Measurements from ENCODE around the gene CLTCL1. TPM values are rescaled to one million over a fixed set of nuclear protein-coding genes. Genes with fewer than 3 reads are reported as not detected.

The CLTCL1 gene
- polyA plus RNA-seq, 1 donor: 2.2 TPM

DNA sequence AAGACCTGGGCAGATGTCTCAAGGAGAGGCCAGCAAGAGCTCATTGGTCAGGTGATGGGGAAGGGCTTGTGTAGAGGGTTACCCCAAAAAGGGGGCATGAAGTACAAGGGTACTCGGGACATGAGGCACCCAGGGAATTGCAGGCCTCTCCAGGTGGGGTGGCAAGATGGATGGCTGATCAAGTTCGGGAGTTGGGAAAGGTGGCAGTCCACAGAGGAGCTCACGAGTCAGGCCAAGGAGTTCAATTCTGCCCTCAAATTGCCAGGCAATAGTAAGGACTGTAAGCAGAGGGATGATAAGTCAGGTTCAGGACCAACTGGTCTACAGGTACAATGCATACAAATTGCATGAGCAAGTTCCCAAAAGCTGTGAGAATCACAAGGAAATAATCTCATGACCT is 70.7 kb downstream of the CLTCL1 start:
- no peak for DNase-seq
- no peak overlapping the region for H3K27ac ChIP-seq (ENCODE audit: low read length)
- WGBS (ENCODE audit: insufficient coverage, low lambda C conversion rate): no CpG with 5 or more reads among the region's 3 CpGs
- H3K4me3 ChIP-seq (ENCODE audit: low read length): no peak overlapping the region
- H3K4me1 ChIP-seq (ENCODE audit: control insufficient read depth, insufficient read depth, low read length): no peaks in the 10 kb centered on the region
- no peaks in the 10 kb centered on the region for H3K27me3 ChIP-seq (ENCODE audit: control insufficient read depth, insufficient read depth, low read length)
- peaks cover 4% of the 10 kb centered on the region for H3K36me3 ChIP-seq (ENCODE audit: control insufficient read depth, insufficient read depth, low read length)
- H3K9me3 ChIP-seq (ENCODE audit: control insufficient read depth, low read depth, low read length): no peaks in the 10 kb centered on the region

DNA sequence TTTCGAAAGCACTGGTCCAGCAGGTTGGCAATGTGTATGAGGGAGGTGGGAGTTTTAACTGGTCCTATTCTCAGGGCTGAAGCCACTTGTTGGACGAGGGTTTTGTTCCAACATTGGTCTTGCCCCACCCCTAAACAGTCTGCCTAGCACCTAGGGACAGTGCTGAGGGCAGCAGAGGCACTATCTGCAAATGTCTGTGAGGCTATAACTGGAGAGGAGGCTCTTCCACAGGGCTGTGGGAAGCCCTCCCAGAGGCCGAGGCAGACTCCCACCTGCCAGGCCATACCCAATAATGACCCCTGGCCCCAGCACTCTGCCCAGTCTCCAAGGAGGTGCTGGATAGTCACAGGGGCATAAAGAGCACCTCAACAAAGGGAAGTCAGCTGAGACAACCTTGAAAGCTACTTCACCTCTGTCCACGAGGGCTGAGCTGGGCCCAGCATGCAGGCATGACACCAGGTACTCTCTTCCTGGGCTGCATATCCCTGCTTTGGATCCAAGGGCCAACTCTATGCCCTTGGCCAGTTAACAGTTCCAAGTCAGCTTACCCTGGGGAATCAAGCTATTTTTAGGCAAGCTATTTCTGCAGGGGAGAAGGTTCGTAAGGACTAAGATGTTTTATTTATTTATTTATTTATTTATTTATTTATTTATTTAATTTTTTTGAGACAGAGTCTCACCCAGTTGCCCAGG is 72.8 kb downstream of the CLTCL1 start:
- Histone ChIP-seq H3K9me3 (ENCODE audit: control insufficient read depth, low read depth, low read length) (no peaks in the 10 kb centered on the region), H3K4me1 (ENCODE audit: control insufficient read depth, insufficient read depth, low read length) (no peaks in the 10 kb centered on the region), H3K4me3 (ENCODE audit: low read length) (no peak overlapping the region), H3K27ac (ENCODE audit: low read length) (no peak overlapping the region), H3K27me3 (ENCODE audit: control insufficient read depth, insufficient read depth, low read length) (no peaks in the 10 kb centered on the region), H3K36me3 (ENCODE audit: control insufficient read depth, insufficient read depth, low read length) (peaks cover 2% of the 10 kb centered on the region)
- WGBS (ENCODE audit: insufficient coverage, low lambda C conversion rate): no CpG with 5 or more reads among the region's 5 CpGs
- DNase-seq: no peak

DNA sequence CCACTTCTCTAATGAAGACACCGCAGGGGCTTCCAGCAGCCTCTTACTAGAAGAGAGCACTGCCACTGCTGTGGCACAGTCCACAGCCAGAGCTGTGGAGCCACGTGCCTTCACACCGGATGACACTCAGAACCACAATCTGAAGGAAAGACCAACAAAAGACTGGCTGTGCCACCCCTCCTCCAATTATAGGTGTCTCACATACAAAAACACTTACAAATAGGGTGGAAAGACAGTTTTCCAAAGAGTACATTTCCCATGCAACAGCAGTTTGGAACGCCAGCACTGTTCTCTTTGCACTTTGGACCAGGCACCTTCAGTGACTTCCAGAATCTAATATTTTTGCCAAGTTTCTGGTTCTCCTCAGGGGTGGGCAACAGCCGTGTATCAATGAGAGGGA is 74.9 kb downstream of the CLTCL1 start:
- Histone ChIP-seq H3K36me3 (ENCODE audit: control insufficient read depth, insufficient read depth, low read length) (peaks cover 2% of the 10 kb centered on the region), H3K4me1 (ENCODE audit: control insufficient read depth, insufficient read depth, low read length) (no peaks in the 10 kb centered on the region), H3K27me3 (ENCODE audit: control insufficient read depth, insufficient read depth, low read length) (no peaks in the 10 kb centered on the region), H3K9me3 (ENCODE audit: control insufficient read depth, low read depth, low read length) (no peaks in the 10 kb centered on the region), H3K4me3 (ENCODE audit: low read length) (no peak overlapping the region), H3K27ac (ENCODE audit: low read length) (no peak overlapping the region)
- 80% methylated on average over 1 of the region's 5 CpGs for WGBS (ENCODE audit: insufficient coverage, low lambda C conversion rate)
- no peak for DNase-seq

DNA sequence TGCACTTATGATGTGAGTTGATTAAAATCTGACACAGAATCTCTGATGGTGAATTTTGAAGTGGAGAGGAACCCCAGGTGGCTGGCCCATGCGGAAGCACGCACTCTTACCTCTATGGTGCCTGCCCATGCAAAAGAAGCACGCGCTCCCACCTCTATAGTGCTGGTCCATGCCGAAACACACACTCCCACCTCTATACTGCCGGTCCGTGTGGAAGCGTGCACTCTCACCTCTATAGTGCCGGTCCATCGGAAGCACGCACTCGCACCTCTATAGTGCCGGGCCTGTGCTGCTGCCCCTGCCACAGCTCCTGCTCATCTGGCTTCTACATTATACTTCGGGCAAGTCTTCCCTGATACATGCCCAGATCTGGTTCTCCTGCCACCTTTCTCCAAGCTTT is 76.2 kb downstream of the CLTCL1 start:
- Histone ChIP-seq H3K27me3 (ENCODE audit: control insufficient read depth, insufficient read depth, low read length) (no peaks in the 10 kb centered on the region), H3K27ac (ENCODE audit: low read length) (no peak overlapping the region), H3K9me3 (ENCODE audit: control insufficient read depth, low read depth, low read length) (no peaks in the 10 kb centered on the region), H3K36me3 (ENCODE audit: control insufficient read depth, insufficient read depth, low read length) (no peaks in the 10 kb centered on the region), H3K4me3 (ENCODE audit: low read length) (no peak overlapping the region), H3K4me1 (ENCODE audit: control insufficient read depth, insufficient read depth, low read length) (no peaks in the 10 kb centered on the region)
- WGBS (ENCODE audit: insufficient coverage, low lambda C conversion rate): no CpG with 5 or more reads among the region's 14 CpGs
- no peak for DNase-seq

DNA sequence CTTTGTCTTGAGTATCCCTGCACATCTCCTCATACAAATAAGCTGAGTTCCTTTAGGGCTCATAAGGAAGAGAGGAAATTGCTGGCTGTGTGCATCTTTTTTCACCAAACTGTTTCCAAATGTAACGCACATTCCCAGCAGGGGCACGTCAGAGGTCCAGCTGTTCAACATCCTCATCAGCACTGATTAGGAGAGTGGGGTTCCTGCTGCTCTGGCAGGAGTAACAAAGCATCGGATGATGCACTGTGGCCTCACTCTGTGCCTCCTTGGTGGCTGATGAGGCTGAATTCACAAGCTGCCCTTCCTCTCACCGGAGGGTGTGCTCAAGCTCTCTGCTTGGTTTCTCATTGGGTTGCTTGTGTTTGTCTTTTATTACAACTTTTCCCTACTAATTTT is 77.4 kb downstream of the CLTCL1 start:
- Histone ChIP-seq H3K27me3 (ENCODE audit: control insufficient read depth, insufficient read depth, low read length) (no peaks in the 10 kb centered on the region), H3K4me3 (ENCODE audit: low read length) (no peak overlapping the region), H3K36me3 (ENCODE audit: control insufficient read depth, insufficient read depth, low read length) (peaks cover 2% of the 10 kb centered on the region), H3K4me1 (ENCODE audit: control insufficient read depth, insufficient read depth, low read length) (no peaks in the 10 kb centered on the region), H3K9me3 (ENCODE audit: control insufficient read depth, low read depth, low read length) (no peaks in the 10 kb centered on the region), H3K27ac (ENCODE audit: low read length) (no peak overlapping the region)
- whole genome bisulfite sequencing (ENCODE audit: insufficient coverage, low lambda C conversion rate): no CpG with 5 or more reads among the region's 4 CpGs
- no peak for DNase-seq

DNA sequence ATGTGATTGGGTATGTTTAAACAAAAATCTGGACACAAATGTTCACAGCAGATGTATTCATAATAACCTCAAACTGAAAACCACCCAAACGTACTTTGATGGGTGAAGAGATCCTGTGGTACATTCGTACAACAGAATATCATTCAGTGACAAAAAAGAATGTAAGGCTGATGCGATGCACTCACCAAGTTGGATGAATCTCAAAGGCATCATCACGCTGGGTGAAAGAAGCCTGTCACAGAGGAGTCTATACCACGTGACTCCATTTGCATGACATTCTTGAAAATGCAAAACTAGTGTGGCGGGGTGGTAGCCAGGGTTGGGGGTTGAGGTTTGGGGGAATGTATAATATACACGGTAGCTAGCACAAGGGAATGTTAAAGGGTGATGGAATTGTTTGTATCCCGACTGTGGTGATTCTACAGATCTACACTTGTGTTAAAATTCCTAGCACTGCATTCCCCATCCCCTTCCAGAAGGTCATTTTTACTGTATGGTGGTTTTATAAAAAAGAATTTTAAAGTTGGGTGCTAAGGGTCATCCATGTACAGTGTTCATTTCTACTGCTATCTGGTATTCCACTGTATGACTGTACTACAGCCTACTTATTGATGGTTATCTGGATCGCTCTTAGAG is 78.0 kb downstream of the CLTCL1 start:
- Histone ChIP-seq H3K4me1 (ENCODE audit: control insufficient read depth, insufficient read depth, low read length) (no peaks in the 10 kb centered on the region), H3K9me3 (ENCODE audit: control insufficient read depth, low read depth, low read length) (no peaks in the 10 kb centered on the region), H3K27ac (ENCODE audit: low read length) (no peak overlapping the region), H3K27me3 (ENCODE audit: control insufficient read depth, insufficient read depth, low read length) (no peaks in the 10 kb centered on the region), H3K36me3 (ENCODE audit: control insufficient read depth, insufficient read depth, low read length) (peaks cover 2% of the 10 kb centered on the region), H3K4me3 (ENCODE audit: low read length) (no peak overlapping the region)
- no peak for DNase-seq
- 90% methylated on average over 2 of the region's 9 CpGs for WGBS (ENCODE audit: insufficient coverage, low lambda C conversion rate)

DNA sequence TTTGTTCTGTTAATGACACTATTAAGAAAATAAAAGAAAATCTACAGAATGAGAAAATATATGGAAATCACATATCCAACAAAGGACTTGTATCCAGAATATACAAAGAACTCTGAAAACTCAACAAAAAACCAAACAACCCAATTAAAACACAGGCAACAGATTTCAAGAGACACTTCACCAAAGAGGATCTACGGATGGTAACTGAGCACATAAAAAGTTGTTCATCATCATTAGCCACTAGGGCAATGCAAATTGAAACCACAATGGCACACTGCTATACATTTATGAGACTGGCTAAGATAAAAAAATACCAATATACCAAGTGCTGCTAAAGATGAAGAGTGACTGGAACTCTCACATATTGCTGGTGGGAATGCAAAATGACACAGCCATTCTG is 78.5 kb downstream of the CLTCL1 start:
- Histone ChIP-seq H3K4me3 (ENCODE audit: low read length) (no peak overlapping the region), H3K9me3 (ENCODE audit: control insufficient read depth, low read depth, low read length) (no peaks in the 10 kb centered on the region), H3K27ac (ENCODE audit: low read length) (no peak overlapping the region), H3K4me1 (ENCODE audit: control insufficient read depth, insufficient read depth, low read length) (no peaks in the 10 kb centered on the region), H3K36me3 (ENCODE audit: control insufficient read depth, insufficient read depth, low read length) (peaks cover 2% of the 10 kb centered on the region), H3K27me3 (ENCODE audit: control insufficient read depth, insufficient read depth, low read length) (no peaks in the 10 kb centered on the region)
- WGBS (ENCODE audit: insufficient coverage, low lambda C conversion rate): no CpG with 5 or more reads among the region's 1 CpG
- no peak for DNase-seq

DNA sequence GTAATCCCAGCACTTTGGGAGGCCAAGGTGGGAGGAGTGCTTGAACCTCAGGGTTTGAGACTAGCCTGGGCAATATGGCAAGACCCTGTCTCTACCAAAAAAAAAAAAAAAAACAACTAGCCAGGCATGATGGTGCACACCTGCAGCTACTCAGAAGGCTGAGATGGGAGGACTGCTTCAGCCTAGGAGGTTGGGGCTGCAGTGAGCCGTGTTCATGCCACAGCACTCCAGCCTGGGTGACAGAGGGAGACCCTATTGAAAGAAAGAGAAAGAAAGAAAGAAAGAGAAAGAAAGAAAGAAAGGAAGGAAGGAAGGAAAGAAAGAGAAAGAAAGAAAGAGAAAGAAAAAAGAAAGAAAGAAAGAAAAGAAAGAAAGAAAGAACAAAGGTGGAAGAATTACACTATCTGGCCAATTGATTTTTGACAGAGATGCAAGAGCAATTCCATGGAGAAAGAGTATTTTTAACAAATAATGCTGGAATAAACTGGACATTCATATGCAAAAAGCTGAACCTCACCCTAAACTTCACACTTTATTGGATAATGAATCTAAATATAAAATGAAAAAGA is 79.1 kb downstream of the CLTCL1 start:
- H3K9me3 ChIP-seq (ENCODE audit: control insufficient read depth, low read depth, low read length): no peaks in the 10 kb centered on the region
- H3K36me3 ChIP-seq (ENCODE audit: control insufficient read depth, insufficient read depth, low read length): peaks cover 2% of the 10 kb centered on the region
- no peak overlapping the region for H3K4me3 ChIP-seq (ENCODE audit: low read length)
- 89% methylated on average over 1 of the region's 1 CpG for whole genome bisulfite sequencing (ENCODE audit: insufficient coverage, low lambda C conversion rate)
- no peak for DNase-seq
- no peak overlapping the region for H3K27ac ChIP-seq (ENCODE audit: low read length)
- H3K27me3 ChIP-seq (ENCODE audit: control insufficient read depth, insufficient read depth, low read length): no peaks in the 10 kb centered on the region
- H3K4me1 ChIP-seq (ENCODE audit: control insufficient read depth, insufficient read depth, low read length): no peaks in the 10 kb centered on the region

DNA sequence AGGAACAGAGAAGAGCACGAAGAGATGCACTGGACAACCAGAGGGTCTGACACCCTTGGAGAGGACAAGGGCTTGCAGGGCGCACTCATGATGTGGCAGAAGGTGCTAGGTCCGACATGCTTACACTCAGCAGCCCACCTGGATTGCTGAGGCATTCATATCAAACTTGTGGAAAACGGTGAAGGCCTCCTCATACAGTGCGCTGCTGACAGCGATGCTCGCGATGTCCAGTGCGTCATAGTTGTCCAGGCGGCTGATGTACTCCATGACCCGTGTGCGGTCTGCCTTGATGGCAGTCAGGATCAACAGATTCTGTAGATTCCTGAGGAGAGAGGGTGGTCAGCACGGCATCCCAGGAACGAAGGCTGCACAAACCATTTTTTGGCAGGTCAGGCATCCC is 81.3 kb downstream of the CLTCL1 start:
- H3K36me3 ChIP-seq (ENCODE audit: control insufficient read depth, insufficient read depth, low read length): peaks cover 2% of the 10 kb centered on the region
- H3K27ac ChIP-seq (ENCODE audit: low read length): no peak overlapping the region
- no peaks in the 10 kb centered on the region for H3K27me3 ChIP-seq (ENCODE audit: control insufficient read depth, insufficient read depth, low read length)
- no peak overlapping the region for H3K4me3 ChIP-seq (ENCODE audit: low read length)
- no peak for DNase-seq
- no CpG with 5 or more reads among the region's 14 CpGs for WGBS (ENCODE audit: insufficient coverage, low lambda C conversion rate)
- no peaks in the 10 kb centered on the region for H3K9me3 ChIP-seq (ENCODE audit: control insufficient read depth, low read depth, low read length)
- H3K4me1 ChIP-seq (ENCODE audit: control insufficient read depth, insufficient read depth, low read length): no peaks in the 10 kb centered on the region

DNA sequence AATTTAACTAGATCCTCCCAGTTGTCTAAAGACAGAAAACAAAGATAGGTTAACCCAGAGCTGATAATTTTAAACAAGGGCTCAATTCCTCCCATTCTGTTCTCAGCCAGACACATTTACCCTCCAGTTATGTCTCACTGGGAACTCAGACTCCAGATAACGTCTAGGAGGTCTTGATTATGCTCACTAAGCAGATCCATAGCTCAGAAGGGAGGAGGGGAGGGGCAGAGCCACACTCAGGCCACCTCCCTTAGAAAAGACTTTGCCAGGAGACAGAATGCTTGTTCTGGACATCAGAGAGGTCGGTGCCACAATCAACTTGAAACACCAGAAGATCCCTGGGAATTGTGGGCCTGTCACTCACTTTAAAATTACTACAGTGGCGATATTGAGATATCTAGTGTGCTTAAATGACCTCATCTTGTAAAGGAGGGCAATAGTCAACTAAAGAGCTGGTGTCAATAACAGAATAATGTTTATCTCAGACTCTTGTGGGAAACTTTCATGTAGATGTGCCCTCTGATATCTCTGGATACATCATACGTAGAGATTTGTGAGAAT is 83.2 kb downstream of the CLTCL1 start:
- no CpG with 5 or more reads among the region's 4 CpGs for WGBS (ENCODE audit: insufficient coverage, low lambda C conversion rate)
- H3K36me3 ChIP-seq (ENCODE audit: control insufficient read depth, insufficient read depth, low read length): peaks cover 2% of the 10 kb centered on the region

More for the DNA sequence above, 83.2 kb downstream of the CLTCL1 start:
- no peak overlapping the region for H3K27ac ChIP-seq (ENCODE audit: low read length)
- no peaks in the 10 kb centered on the region for H3K9me3 ChIP-seq (ENCODE audit: control insufficient read depth, low read depth, low read length)
- no peaks in the 10 kb centered on the region for H3K4me1 ChIP-seq (ENCODE audit: control insufficient read depth, insufficient read depth, low read length)
- no peak for DNase-seq
- no peaks in the 10 kb centered on the region for H3K27me3 ChIP-seq (ENCODE audit: control insufficient read depth, insufficient read depth, low read length)
- no peak overlapping the region for H3K4me3 ChIP-seq (ENCODE audit: low read length)
